HG03460 (cell line): Measurements from ENCODE around the gene PNPO.
A peak's percentile ranks its signal among the peaks of the same experiment; 100 is the strongest.
"Not testable (repeated sequence)": the region's sequence is repeated elsewhere in the genome, so short reads cannot be mapped to it uniquely, and the experiment has no call there.

Experiments
- ATAC-seq: cut with Tn5 transposase; IDR thresholded peaks from one replicate; pipeline ENCODE4 v1.9.1; 2021; ENCODE audit not compliant: unreplicated experiment

Gene PNPO

GRCh38 chr17:47970725-47971499 lies 29.5 kb downstream of the PNPO start, which contains the start of gene CDK5RAP3:
CDK5RAP3 (plus strand) TSS chr17:47971113; CDS start chr17:47971147, 34 bp downstream.
- ATAC-seq: peak; percentile 95

- no peak for ATAC-seq
These were observed 32.2 kb downstream of the PNPO start for GRCh38 chr17:47973541-47973940.

GRCh38 chr17:47975189-47975822 lies 33.9 kb downstream of the PNPO start:
- no peak for ATAC-seq

- no peak for ATAC-seq
These were observed 34.4 kb downstream of the PNPO start for GRCh38 chr17:47975823-47976205.

GRCh38 chr17:47978324-47978723 lies 37.0 kb downstream of the PNPO start:
- ATAC-seq: no peak

GRCh38 chr17:47980541-47980940 lies 39.2 kb downstream of the PNPO start:
- ATAC-seq: no peak

GRCh38 chr17:47981462-47981861 lies 40.1 kb downstream of the PNPO start:
- no peak for ATAC-seq

- ATAC-seq: no peak
These were observed 40.8 kb downstream of the PNPO start for GRCh38 chr17:47982091-47982617.

- ATAC-seq: no peak
These were observed 41.4 kb downstream of the PNPO start for GRCh38 chr17:47982645-47983390.

- no peak for ATAC-seq
These were observed 42.3 kb downstream of the PNPO start for GRCh38 chr17:47983492-47984223.

- no peak for ATAC-seq
These were observed 45.1 kb downstream of the PNPO start for GRCh38 chr17:47986520-47986919.

GRCh38 chr17:47987240-47987835 lies 46.0 kb downstream of the PNPO start:
- ATAC-seq: no peak

GRCh38 chr17:47988445-47988844 lies 47.1 kb downstream of the PNPO start:
- not testable (repeated sequence) for ATAC-seq

- ATAC-seq: no peak
These were observed 47.8 kb downstream of the PNPO start for GRCh38 chr17:47989159-47989558.

GRCh38 chr17:47989700-47990099 lies 48.3 kb downstream of the PNPO start:
- no peak for ATAC-seq

GRCh38 chr17:47990962-47991731 lies 49.8 kb downstream of the PNPO start:
- ATAC-seq: no peak

- no peak for ATAC-seq
These were observed 50.8 kb downstream of the PNPO start for GRCh38 chr17:47992216-47992615.

- ATAC-seq: no peak
These were observed 51.7 kb downstream of the PNPO start for GRCh38 chr17:47993031-47993564.

- no peak for ATAC-seq
These were observed 52.6 kb downstream of the PNPO start for GRCh38 chr17:47993964-47994363.
